CD4-positive, alpha-beta T cell (primary cell): ENCODE measurements around the gene LETM1. TPM values are rescaled to one million over a fixed set of nuclear protein-coding genes. Genes with fewer than 3 reads are reported as not detected.

Source experiments
- ATAC-seq: fragments of 200-7000 bp; cut with Tn5 transposase; one replicate; pipeline ENCODE4 v1.10.0; 2022; ENCODE audit warnings: mild to moderate bottlenecking; ENCODE audit not compliant: poor library complexity
- CTCF ChIA-PET: fragments of 350-600 bp; sonication (Branson Sonifier 250); formaldehyde crosslinking; loops from one replicate; lab custom pipeline; 2021; ENCODE audit warnings: antibody characterized with exemption, inconsistent platforms; lab: Charles Lee
- POLR2A ChIA-PET: fragments of 350-600 bp; sonication (Branson Sonifier 250); formaldehyde crosslinking; loops from one replicate; lab custom pipeline; 2021; ENCODE audit warnings: antibody characterized with exemption, inconsistent platforms; lab: Charles Lee
- DNase-seq, 14 experiments: peaks; one replicate each; pipeline ENCODE4 v3.0.0-alpha.2; 2013 to 2020; ENCODE audit warnings: mixed read lengths in 2 of 14
- H3K27ac ChIP-seq, 2 donors: one replicate each; pipeline versions ENCODE4 v1.5.1 to v1.7.0; 2013; ENCODE audit warnings: low read length in 2 of 2, low read depth in 1 of 2, mild to moderate bottlenecking in 1 of 2
- H3K27me3 ChIP-seq, 2 experiments: 1 replicate in 1 of 2; 2 replicates in 1 of 2; pipeline versions ENCODE4 v1.6.1 to v1.7.0; 2013; ENCODE audit warnings: low read length in 2 of 2, control low read depth in 1 of 2, mild to moderate bottlenecking in 1 of 2, moderate library complexity in 1 of 2; ENCODE audit not compliant: insufficient read depth in 2 of 2, control insufficient read depth in 1 of 2
- H3K36me3 ChIP-seq: one replicate; pipeline ENCODE4 v1.6.1; 2013; ENCODE audit warnings: low read length, control low read depth; ENCODE audit not compliant: insufficient read depth
- H3K4me1 ChIP-seq: one replicate; pipeline ENCODE4 v1.6.1; 2013; ENCODE audit warnings: low read length, control low read depth; ENCODE audit not compliant: insufficient read depth
- H3K4me3 ChIP-seq: one replicate; pipeline ENCODE4 v1.5.1; 2013; ENCODE audit warnings: mild to moderate bottlenecking, low read length, moderate library complexity
- H3K9me3 ChIP-seq, 2 experiments: 1 replicate in 1 of 2; 2 replicates in 1 of 2; pipeline versions ENCODE4 v1.6.1 to v1.7.0; 2013; ENCODE audit warnings: low read length in 2 of 2, mild to moderate bottlenecking in 2 of 2, control low read depth in 1 of 2, moderate library complexity in 1 of 2; ENCODE audit not compliant: control insufficient read depth in 1 of 2, insufficient read depth in 1 of 2
- H3K27ac Mint-ChIP-seq: one replicate; pipeline ENCODE4 v1.8.0; 2020; ENCODE audit warnings: mixed read lengths
- H3K27me3 Mint-ChIP-seq: one replicate; pipeline ENCODE4 v1.8.0; 2021; ENCODE audit warnings: mixed read lengths
- H3K36me3 Mint-ChIP-seq: one replicate; pipeline ENCODE4 v1.8.0; 2021; ENCODE audit warnings: low read depth, mixed read lengths
- H3K4me1 Mint-ChIP-seq: one replicate; pipeline ENCODE4 v1.8.0; 2021; ENCODE audit warnings: low read depth, mixed read lengths
- H3K4me3 Mint-ChIP-seq: one replicate; pipeline ENCODE4 v1.8.0; 2020; ENCODE audit warnings: mild to moderate bottlenecking, mixed read lengths
- H3K9me3 Mint-ChIP-seq: one replicate; pipeline ENCODE4 v1.8.0; 2020; ENCODE audit warnings: mixed read lengths
- intact Hi-C, 2 experiments: fragments of 100-400 bp; cut with DNase I in 1 of 2; cut with micrococcal nuclease in 1 of 2; formaldehyde crosslinking; loops; one replicate each; pipeline versions ENCODE4 v1.15.1 to v1.9.0; 2023 to 2025; cut with DNase I, micrococcal nuclease
- total RNA-seq, 174 experiments: library from RNA in 2 of 174; stranded (reverse) in 2 of 174; gene quantifications; one replicate each; pipeline ENCODE4 v1.2.3 and lab custom pipeline; 2021 to 2026
- TF ChIP-seq, protein P1 (sequence below): fragments of 200-600 bp; IDR thresholded peaks from one replicate; pipeline ENCODE4 v1.8.0; 2022; ENCODE audit warnings: antibody characterized with exemption, mild to moderate bottlenecking

The LETM1 gene
- total RNA-seq, 2 experiments from 2014 or later, result 21.2 to 25.2 TPM

DNA sequence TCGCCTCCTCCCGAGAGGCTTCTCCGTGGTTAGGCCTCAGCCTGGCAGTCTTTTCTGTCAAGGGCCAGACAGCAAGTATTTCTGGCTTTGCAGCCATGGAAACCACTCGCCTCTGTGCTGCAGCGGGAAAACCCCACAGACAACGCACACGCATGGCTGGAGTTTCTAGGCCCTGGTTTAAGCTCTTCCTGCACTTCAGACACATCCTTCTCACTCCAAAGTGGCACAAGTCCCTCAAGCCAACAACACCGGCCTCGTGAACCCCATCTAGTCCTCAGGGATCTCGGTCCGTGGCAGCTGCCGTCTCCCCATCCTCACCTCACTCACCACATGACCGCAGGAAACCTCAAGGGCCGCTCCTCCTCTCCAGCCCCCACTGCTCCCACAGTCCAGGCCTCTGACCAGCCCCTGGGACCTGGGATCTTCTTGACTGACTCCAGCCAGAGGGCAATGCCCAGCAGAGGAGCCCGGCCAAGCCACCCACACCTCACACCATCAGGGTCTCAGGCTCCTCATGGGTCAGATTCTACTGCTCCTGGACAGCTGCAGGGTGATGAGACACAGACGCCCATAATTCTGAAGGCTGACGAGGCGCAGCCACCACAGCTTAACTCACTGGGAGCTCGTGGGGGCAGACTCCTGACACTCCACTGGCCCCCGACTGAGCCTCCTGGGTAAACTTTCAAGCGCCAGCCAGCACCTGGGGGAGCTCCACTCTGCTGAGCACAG lies 21.7 kb downstream of the LETM1 start:
- no peak for DNase-seq
- Histone ChIP-seq H3K27me3 (no peaks in the 10 kb centered on the region), H3K4me3 (no peak overlapping the region), H3K9me3 (no peaks in the 10 kb centered on the region), H3K27ac (no peak overlapping the region), H3K36me3 (peaks cover 80% of the 10 kb centered on the region), H3K4me1 (no peaks in the 10 kb centered on the region)
- peaks cover 73% of the 10 kb centered on the region for H3K36me3 Mint-ChIP-seq
- no peak overlapping the region for H3K4me3 Mint-ChIP-seq
- intact Hi-C loops, result no loop called here
- no peak overlapping the region for H3K27ac Mint-ChIP-seq
- no peaks in the 10 kb centered on the region for H3K4me1 Mint-ChIP-seq
- ChIA-PET CTCF (no interaction called here), POLR2A (no interaction called here)
- H3K9me3 Mint-ChIP-seq, result no peaks in the 10 kb centered on the region
- TF ChIP-seq, protein P1, sequence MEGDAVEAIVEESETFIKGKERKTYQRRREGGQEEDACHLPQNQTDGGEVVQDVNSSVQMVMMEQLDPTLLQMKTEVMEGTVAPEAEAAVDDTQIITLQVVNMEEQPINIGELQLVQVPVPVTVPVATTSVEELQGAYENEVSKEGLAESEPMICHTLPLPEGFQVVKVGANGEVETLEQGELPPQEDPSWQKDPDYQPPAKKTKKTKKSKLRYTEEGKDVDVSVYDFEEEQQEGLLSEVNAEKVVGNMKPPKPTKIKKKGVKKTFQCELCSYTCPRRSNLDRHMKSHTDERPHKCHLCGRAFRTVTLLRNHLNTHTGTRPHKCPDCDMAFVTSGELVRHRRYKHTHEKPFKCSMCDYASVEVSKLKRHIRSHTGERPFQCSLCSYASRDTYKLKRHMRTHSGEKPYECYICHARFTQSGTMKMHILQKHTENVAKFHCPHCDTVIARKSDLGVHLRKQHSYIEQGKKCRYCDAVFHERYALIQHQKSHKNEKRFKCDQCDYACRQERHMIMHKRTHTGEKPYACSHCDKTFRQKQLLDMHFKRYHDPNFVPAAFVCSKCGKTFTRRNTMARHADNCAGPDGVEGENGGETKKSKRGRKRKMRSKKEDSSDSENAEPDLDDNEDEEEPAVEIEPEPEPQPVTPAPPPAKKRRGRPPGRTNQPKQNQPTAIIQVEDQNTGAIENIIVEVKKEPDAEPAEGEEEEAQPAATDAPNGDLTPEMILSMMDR, result no peak
- H3K27me3 Mint-ChIP-seq, result no peaks in the 10 kb centered on the region
- no peak for ATAC-seq

- intact Hi-C loops, result no loop called here
- H3K4me1 Mint-ChIP-seq, result no peaks in the 10 kb centered on the region
- H3K36me3 Mint-ChIP-seq, result peaks cover 69% of the 10 kb centered on the region
- ChIA-PET POLR2A (no interaction called here), CTCF (no interaction called here)
- H3K9me3 Mint-ChIP-seq, result no peaks in the 10 kb centered on the region
- Histone ChIP-seq H3K36me3 (peaks cover 72% of the 10 kb centered on the region), H3K27ac (no peak overlapping the region), H3K27me3 (no peaks in the 10 kb centered on the region), H3K4me1 (no peaks in the 10 kb centered on the region), H3K4me3 (no peak overlapping the region), H3K9me3 (no peaks in the 10 kb centered on the region)
- ATAC-seq (no peak), DNase-seq (no peak)
- no peak overlapping the region for H3K27ac Mint-ChIP-seq
- H3K4me3 Mint-ChIP-seq, result no peak overlapping the region
- H3K27me3 Mint-ChIP-seq, result no peaks in the 10 kb centered on the region
- TF ChIP-seq, protein P1, result no peak
Observed at GRCh38 chr4:1833307-1834046, 22.5 kb downstream of the LETM1 start.

DNA sequence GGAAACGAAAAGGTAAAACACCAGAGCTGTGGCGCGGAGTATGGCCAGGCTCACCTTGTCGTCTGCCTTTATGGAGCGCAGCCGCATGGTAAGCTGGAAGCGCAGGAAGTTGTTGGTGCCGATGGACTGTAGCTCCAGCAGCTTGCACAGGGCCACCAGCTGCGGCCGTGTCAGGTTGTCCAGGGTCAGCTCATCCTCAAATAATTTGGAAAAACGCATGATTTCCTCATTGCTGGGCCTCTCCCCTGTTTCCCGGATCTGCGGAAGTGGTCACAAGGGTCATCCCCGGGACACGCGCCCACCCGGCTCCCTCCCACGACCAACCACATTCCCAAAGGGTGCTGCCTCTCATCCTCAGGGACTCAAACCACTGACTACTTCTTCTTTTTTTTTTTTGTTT lies 23.3 kb downstream of the LETM1 start:
- DNase-seq (no peak), ATAC-seq (no peak)
- Histone ChIP-seq H3K36me3 (peaks cover 69% of the 10 kb centered on the region), H3K4me1 (no peaks in the 10 kb centered on the region), H3K27ac (no peak overlapping the region), H3K9me3 (no peaks in the 10 kb centered on the region), H3K4me3 (no peak overlapping the region), H3K27me3 (no peaks in the 10 kb centered on the region)
- H3K4me1 Mint-ChIP-seq, result no peaks in the 10 kb centered on the region
- POLR2A ChIA-PET, result no interaction called here
- H3K36me3 Mint-ChIP-seq, result peaks cover 69% of the 10 kb centered on the region
- CTCF ChIA-PET, result no interaction called here
- TF ChIP-seq, protein P1, result no peak
- no peaks in the 10 kb centered on the region for H3K27me3 Mint-ChIP-seq
- H3K4me3 Mint-ChIP-seq, result no peak overlapping the region
- H3K9me3 Mint-ChIP-seq, result no peaks in the 10 kb centered on the region
- no peak overlapping the region for H3K27ac Mint-ChIP-seq
- intact Hi-C loops, result no loop called here
